ENCODE data around the gene HS6ST3.

Gene HS6ST3

GRCh38 chr13:96403241-96403640, 313.3 kb downstream of the HS6ST3 start:
- Histone ChIP-seq H4K20me1 (ENCODE audit: insufficient read depth, low read length) (no peaks in the 10 kb centered on the region), H3K27me3 (ENCODE audit: insufficient read depth, low read length, poor library complexity) (no peaks in the 10 kb centered on the region), H3K27ac (ENCODE audit: low read length) (no peak overlapping the region), H2AFZ (ENCODE audit: low read depth, low read length) (no peak overlapping the region), H3K36me3 (ENCODE audit: insufficient read depth, low read length) (no peaks in the 10 kb centered on the region), H3K79me2 (ENCODE audit: insufficient read depth, low read length) (no peaks in the 10 kb centered on the region), H3K9me3 (ENCODE audit: insufficient read depth, low read length, severe bottlenecking) (no peaks in the 10 kb centered on the region), H3K4me1 (ENCODE audit: insufficient read depth, low read length) (no peaks in the 10 kb centered on the region), H3K4me2 (ENCODE audit: insufficient read depth, low read length) (no peak overlapping the region), H3K9ac (ENCODE audit: low read depth, low read length) (no peak overlapping the region), H3K4me3 (ENCODE audit: low read depth in 1 of 2, low read length in 2 of 2) (no peak overlapping the region)
- TF ChIP-seq EZH2 (IDR thresholded peaks at IDR 0.05; ENCODE audit: borderline replicate concordance, low read depth, low read length, severe bottlenecking) (no peak), CTCF (IDR thresholded peaks at IDR 0.05; ENCODE audit: borderline replicate concordance, extremely low read depth, low read length, poor library complexity, severe bottlenecking) (no peak)
- no peak for ATAC-seq (ENCODE audit: insufficient read depth, low read depth)
- no peak for DNase-seq

GRCh38 chr13:96403651-96404050, 313.7 kb downstream of the HS6ST3 start:
- H3K79me2 ChIP-seq (ENCODE audit: insufficient read depth, low read length) = no peaks in the 10 kb centered on the region
- ATAC-seq (ENCODE audit: insufficient read depth, low read depth) = no peak
- no peak overlapping the region for H3K9ac ChIP-seq (ENCODE audit: low read depth, low read length)
- no peaks in the 10 kb centered on the region for H3K9me3 ChIP-seq (ENCODE audit: insufficient read depth, low read length, severe bottlenecking)
- H2AFZ ChIP-seq (ENCODE audit: low read depth, low read length) = no peak overlapping the region
- H3K4me3 ChIP-seq (ENCODE audit: low read depth in 1 of 2, low read length in 2 of 2) = no peak overlapping the region
- no peak for DNase-seq
- H3K4me2 ChIP-seq (ENCODE audit: insufficient read depth, low read length) = no peak overlapping the region
- no peaks in the 10 kb centered on the region for H3K4me1 ChIP-seq (ENCODE audit: insufficient read depth, low read length)
- H3K27me3 ChIP-seq (ENCODE audit: insufficient read depth, low read length, poor library complexity) = no peaks in the 10 kb centered on the region
- H4K20me1 ChIP-seq (ENCODE audit: insufficient read depth, low read length) = no peaks in the 10 kb centered on the region
- H3K27ac ChIP-seq (ENCODE audit: low read length) = no peak overlapping the region
- TF ChIP-seq EZH2 (IDR thresholded peaks at IDR 0.05; ENCODE audit: borderline replicate concordance, low read depth, low read length, severe bottlenecking) (no peak), CTCF (IDR thresholded peaks at IDR 0.05; ENCODE audit: borderline replicate concordance, extremely low read depth, low read length, poor library complexity, severe bottlenecking) (no peak)
- no peaks in the 10 kb centered on the region for H3K36me3 ChIP-seq (ENCODE audit: insufficient read depth, low read length)

DNA sequence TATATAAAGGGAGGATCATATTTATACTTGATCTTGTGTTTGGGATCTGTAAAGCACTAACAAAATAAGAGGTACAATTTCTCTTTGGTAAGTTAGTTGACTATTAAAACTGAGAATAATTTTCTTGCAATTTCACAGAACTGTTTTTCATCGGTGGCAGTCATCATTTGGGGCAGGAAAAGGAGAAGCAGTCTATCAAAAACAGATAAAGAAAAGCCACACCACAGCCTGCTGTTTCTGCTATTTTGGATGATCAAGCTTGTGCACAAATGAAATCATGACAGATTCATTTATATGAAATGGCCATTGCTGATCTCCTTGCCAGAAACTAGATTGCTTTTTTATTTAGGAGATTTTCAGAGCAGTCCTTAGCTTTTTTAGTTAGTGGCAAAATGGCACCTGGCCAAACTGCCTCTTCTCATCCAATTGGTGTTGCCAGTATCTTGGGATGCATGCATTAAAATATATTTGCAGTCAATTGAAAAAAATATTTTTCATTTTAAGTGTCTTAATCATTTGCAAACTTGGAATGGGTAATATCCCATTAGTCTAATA, 326.0 kb downstream of the HS6ST3 start:
- H3K4me1 ChIP-seq (ENCODE audit: insufficient read depth, low read length) = no peaks in the 10 kb centered on the region
- H3K27ac ChIP-seq (ENCODE audit: low read length) = no peak overlapping the region
- H3K79me2 ChIP-seq (ENCODE audit: insufficient read depth, low read length) = no peaks in the 10 kb centered on the region
- H4K20me1 ChIP-seq (ENCODE audit: insufficient read depth, low read length) = no peaks in the 10 kb centered on the region
- no peaks in the 10 kb centered on the region for H3K27me3 ChIP-seq (ENCODE audit: insufficient read depth, low read length, poor library complexity)
- H3K9ac ChIP-seq (ENCODE audit: low read depth, low read length) = no peak overlapping the region
- ATAC-seq (ENCODE audit: insufficient read depth, low read depth) (no peak), DNase-seq (no peak)
- no peak overlapping the region for H2AFZ ChIP-seq (ENCODE audit: low read depth, low read length)
- no peaks in the 10 kb centered on the region for H3K36me3 ChIP-seq (ENCODE audit: insufficient read depth, low read length)
- no peaks in the 10 kb centered on the region for H3K9me3 ChIP-seq (ENCODE audit: insufficient read depth, low read length, severe bottlenecking)
- H3K4me2 ChIP-seq (ENCODE audit: insufficient read depth, low read length) = no peak overlapping the region
- no peak overlapping the region for H3K4me3 ChIP-seq (ENCODE audit: low read depth in 1 of 2, low read length in 2 of 2)
- TF ChIP-seq EZH2 (IDR thresholded peaks at IDR 0.05; ENCODE audit: borderline replicate concordance, low read depth, low read length, severe bottlenecking) (no peak), CTCF (IDR thresholded peaks at IDR 0.05; ENCODE audit: borderline replicate concordance, extremely low read depth, low read length, poor library complexity, severe bottlenecking) (no peak)

Measured in DND-41 (cell line).